Cardiac muscle cell (in vitro differentiated cells and primary cell): ENCODE measurements around the gene SRPX. TPM values are rescaled to one million over a fixed set of nuclear protein-coding genes. Genes with fewer than 3 reads are reported as not detected.
A peak's percentile ranks its signal among the peaks of the same experiment; 100 is the strongest.

Experiments
- DNase-seq, 2 donors: peaks; one replicate each; pipeline versions ENCODE4 v3.0.0 to v3.0.0-alpha.2; 2010 to 2017; ENCODE audit warnings: low read depth in 1 of 2, low spot score in 1 of 2
- H3K27ac ChIP-seq: fragments of 200-600 bp; sonication (generic); 2 replicates; pipeline ENCODE4 v1.5.1; 2016
- H3K27me3 ChIP-seq: fragments of 200-600 bp; sonication (generic); 2 replicates; pipeline ENCODE4 v1.6.0; 2016; ENCODE audit warnings: control low read depth
- H3K36me3 ChIP-seq: fragments of 200-600 bp; sonication (generic); 2 replicates; pipeline ENCODE4 v1.5.1; 2016; ENCODE audit warnings: control low read depth
- H3K4me1 ChIP-seq: fragments of 200-600 bp; sonication (generic); 2 replicates; pipeline ENCODE4 v1.8.1; 2017; ENCODE audit warnings: low read depth, mild to moderate bottlenecking, mixed run types
- H3K4me3 ChIP-seq: fragments of 200-600 bp; sonication (generic); 2 replicates; pipeline ENCODE4 v1.5.1; 2016; ENCODE audit warnings: mild to moderate bottlenecking
- H3K9me3 ChIP-seq: fragments of 200-600 bp; sonication (generic); 2 replicates; pipeline ENCODE4 v1.5.1; 2017; ENCODE audit warnings: low read depth, mild to moderate bottlenecking, control low read depth
- CTCF ChIP-seq: IDR thresholded peaks from 2 replicates; pipeline ENCODE4 v1.5.1; 2012; ENCODE audit warnings: low read depth, mild to moderate bottlenecking, low read length
- polyA plus RNA-seq: library from polyadenylated mRNA; unstranded; fragments of >200 nt; fragmentation: Nextera tagmentation; extraction: Ambion mirVana; gene quantifications from 2 replicates; pipeline ENCODE4 v1.2.1, GENCODE V29; 2016
- total RNA-seq: library from RNA; depleted of rRNA; stranded (reverse); fragments of >200 nt; gene quantifications from 2 replicates; pipeline ENCODE4 v1.2.3, GENCODE V29; 2016

SRPX gene
- total and polyA plus RNA-seq, 2 experiments from 2014 or later, result 9.6 to 21.4 TPM

- DNase-seq, result peak in 1 of 2 donors; percentile 57
- Histone ChIP-seq H3K4me3 (no peak overlapping the region), H3K27me3 (no peaks in the 10 kb centered on the region), H3K4me1 (no peaks in the 10 kb centered on the region), H3K9me3 (no peaks in the 10 kb centered on the region), H3K36me3 (no peaks in the 10 kb centered on the region), H3K27ac (no peak overlapping the region)
- TF ChIP-seq CTCF, result no peak
Observed at GRCh38 chrX:38249965-38250364, 29.3 kb upstream of the SRPX start.

GRCh38 chrX:38247051-38247450 lies 26.4 kb upstream of the SRPX start:
- Histone ChIP-seq H3K4me3 (no peak overlapping the region), H3K36me3 (no peaks in the 10 kb centered on the region), H3K4me1 (no peaks in the 10 kb centered on the region), H3K27ac (no peak overlapping the region), H3K27me3 (no peaks in the 10 kb centered on the region), H3K9me3 (no peaks in the 10 kb centered on the region)
- no peak for DNase-seq
- no peak for TF ChIP-seq CTCF

GRCh38 chrX:38240541-38240940 lies 19.9 kb upstream of the SRPX start:
- Histone ChIP-seq H3K27me3 (no peaks in the 10 kb centered on the region), H3K9me3 (no peaks in the 10 kb centered on the region), H3K4me1 (no peaks in the 10 kb centered on the region), H3K27ac (no peak overlapping the region), H3K4me3 (no peak overlapping the region), H3K36me3 (no peaks in the 10 kb centered on the region)
- no peak for TF ChIP-seq CTCF
- DNase-seq, result no peak

GRCh38 chrX:38236901-38237615 lies 16.4 kb upstream of the SRPX start:
- H3K4me3 ChIP-seq, result no peak overlapping the region
- H3K27me3 ChIP-seq, result no peaks in the 10 kb centered on the region
- no peak for TF ChIP-seq CTCF
- H3K9me3 ChIP-seq, result no peaks in the 10 kb centered on the region
- no peak for DNase-seq
- H3K36me3 ChIP-seq, result no peaks in the 10 kb centered on the region
- H3K27ac ChIP-seq, result no peak overlapping the region
- no peaks in the 10 kb centered on the region for H3K4me1 ChIP-seq

GRCh38 chrX:38233891-38234667 lies 13.4 kb upstream of the SRPX start:
- no peak overlapping the region for H3K4me3 ChIP-seq
- DNase-seq, result peak in 1 of 2 donors; percentile 95
- TF ChIP-seq CTCF, result no peak
- H3K27ac ChIP-seq, result no peak overlapping the region
- no peaks in the 10 kb centered on the region for H3K4me1 ChIP-seq
- H3K27me3 ChIP-seq, result no peaks in the 10 kb centered on the region
- H3K36me3 ChIP-seq, result no peaks in the 10 kb centered on the region
- no peaks in the 10 kb centered on the region for H3K9me3 ChIP-seq
